Forelimb muscle (tissue), 1 donor: ENCODE data around the gene ATP11B. TPM values are rescaled to one million over a fixed set of nuclear protein-coding genes. Genes with fewer than 3 reads are reported as not detected.

ENCODE experiments used
- DNase-seq: peaks from one replicate; pipeline ENCODE4 v3.0.0-alpha.2; 2013; ENCODE audit warnings: low read depth
- polyA plus RNA-seq: library from polyadenylated mRNA; unstranded; fragments of 120-200 nt; gene quantifications from one replicate; pipeline ENCODE4 v1.2.1, GENCODE V29; 2013; ENCODE audit not compliant: insufficient read length

The ATP11B gene
- polyA plus RNA-seq, 1 donor, result 45.1 TPM

GRCh38 chr3:182909318-182910040 is 116.2 kb downstream of the ATP11B start:
- no peak for DNase-seq

DNA sequence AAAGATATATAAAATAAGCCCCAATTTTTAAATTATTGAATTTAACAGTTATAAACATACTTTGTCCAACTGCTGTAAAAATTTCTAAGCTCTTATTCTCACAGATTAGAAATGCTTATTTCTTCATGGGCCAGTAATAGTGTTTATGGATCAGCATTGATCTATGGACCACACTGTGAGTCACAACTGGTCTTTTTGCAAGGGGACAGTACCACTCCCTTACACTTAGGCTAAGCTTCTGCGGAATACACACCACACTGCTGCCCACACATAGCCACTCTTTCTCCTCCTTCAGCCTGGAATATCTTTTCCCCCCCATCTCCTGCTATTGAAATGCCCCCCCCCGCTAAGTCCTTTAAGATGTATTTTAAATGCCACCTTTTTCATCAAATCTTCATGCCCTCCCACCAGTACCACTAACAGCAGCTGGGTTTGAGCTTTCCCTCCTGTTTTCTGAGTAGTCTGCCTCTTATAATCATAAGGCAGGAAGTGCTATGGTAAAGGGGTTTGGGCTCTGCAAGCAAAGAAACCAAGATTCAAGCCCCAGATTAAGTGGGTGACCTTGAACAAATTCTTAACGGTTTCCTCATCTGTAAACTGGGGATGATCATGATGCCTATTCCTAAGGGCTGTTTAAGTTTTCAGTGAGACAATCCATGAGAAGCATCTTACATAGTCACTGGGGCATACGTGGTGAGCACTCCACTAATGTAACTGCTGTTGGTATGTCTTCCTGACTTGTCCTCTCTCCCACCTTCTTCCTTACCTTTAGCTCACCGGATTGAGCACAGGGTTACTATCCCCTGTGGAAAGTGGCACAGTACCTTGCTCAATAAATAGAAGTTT is 117.9 kb downstream of the ATP11B start:
- no peak for DNase-seq

- no peak for DNase-seq
Measured at GRCh38 chr3:182911782-182912111, 118.4 kb downstream of the ATP11B start.

- DNase-seq, result no peak
Measured at GRCh38 chr3:182912474-182912873, 119.2 kb downstream of the ATP11B start.

DNA sequence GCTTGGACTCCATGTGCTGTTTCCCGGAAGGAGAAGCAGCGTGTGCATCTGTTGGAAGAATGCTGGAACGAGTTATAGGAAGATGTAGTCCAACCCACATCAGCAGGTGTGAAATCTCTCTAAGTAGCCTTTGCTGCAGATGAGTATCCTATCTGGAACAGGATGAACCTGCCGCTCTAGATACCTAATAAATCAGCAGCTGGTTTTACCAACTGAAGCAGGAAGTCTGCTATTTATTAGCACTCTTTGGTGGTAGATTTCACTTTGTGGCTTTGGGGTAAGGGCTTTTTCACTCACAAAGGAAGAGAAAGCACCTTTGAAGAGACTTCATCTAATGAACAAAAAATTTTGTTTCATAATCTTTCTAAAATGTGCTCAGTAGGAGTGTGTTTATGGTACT is 120.6 kb downstream of the ATP11B start:
- no peak for DNase-seq

- no peak for DNase-seq
Measured at GRCh38 chr3:182914341-182914740, 121.0 kb downstream of the ATP11B start.

DNA sequence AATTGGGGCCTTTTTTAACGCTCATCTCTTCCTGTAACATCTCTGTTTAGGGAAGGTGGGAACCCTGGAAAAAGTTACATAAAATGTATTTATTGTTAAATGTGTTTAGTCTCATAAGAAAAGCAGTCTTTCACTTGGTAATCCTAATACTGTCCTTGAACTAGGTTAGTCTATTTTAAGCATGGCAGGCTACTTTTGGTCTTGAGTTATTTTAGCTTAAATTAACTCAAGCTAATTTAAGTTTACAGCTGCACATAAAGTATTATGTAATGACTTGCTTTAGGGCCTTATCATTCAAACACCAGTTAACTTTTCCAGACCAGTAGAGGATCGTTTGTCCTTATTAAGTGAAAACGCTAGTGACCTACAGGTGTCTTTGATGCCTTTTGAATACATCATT is 123.8 kb downstream of the ATP11B start:
- DNase-seq, result no peak

GRCh38 chr3:182919866-182920357 is 126.6 kb downstream of the ATP11B start:
- no peak for DNase-seq

DNA sequence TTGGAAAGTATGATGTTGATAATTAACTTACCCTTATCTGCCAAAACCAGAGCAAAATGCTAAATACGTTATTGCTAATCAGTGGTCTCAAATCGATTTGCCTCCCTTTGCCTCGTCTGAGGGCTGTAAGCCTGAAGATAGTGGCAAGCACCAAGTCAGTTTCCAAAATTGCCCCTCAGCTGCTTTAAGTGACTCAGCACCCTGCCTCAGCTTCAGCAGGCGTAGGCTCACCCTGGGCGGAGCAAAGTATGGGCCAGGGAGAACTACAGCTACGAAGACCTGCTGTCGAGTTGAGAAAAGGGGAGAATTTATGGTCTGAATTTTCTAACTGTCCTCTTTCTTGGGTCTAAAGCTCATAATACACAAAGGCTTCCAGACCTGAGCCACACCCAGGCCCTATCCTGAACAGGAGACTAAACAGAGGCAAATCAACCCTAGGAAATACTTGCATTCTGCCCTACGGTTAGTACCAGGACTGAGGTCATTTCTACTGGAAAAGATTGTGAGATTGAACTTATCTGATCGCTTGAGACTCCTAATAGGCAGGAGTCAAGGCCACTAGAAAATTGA is 127.3 kb downstream of the ATP11B start:
- no peak for DNase-seq

DNA sequence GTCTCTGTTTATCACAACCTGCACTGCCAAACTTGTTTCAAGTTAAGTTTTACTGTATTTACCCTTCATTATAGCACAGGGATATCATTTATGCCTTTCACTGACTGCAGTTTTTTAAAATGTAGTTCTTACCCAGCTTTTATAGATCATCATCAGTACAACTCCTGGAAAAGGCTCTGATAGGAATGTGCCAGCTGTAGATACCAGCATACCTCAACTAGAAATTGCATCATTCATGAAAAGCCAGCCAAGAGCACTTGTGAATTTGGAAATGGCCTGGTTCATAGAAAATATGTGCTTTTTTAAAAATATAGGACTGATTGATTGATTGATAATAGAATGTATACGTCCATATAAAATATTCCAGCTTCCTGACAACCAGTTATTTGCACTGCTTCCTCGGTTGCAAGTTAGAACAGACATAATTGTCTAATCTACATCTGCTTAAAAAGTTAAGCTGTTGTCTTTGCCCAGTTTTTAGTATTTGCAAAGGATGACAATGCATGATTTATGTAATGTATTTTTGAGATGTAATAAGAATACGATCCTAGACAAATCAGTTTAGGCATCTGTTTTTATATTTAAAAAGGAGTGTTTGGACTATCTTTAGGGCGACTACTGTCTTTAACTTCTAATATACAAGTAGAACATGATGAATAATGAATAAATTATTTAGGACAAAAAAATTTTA is 128.5 kb downstream of the ATP11B start:
- DNase-seq, result no peak

DNA sequence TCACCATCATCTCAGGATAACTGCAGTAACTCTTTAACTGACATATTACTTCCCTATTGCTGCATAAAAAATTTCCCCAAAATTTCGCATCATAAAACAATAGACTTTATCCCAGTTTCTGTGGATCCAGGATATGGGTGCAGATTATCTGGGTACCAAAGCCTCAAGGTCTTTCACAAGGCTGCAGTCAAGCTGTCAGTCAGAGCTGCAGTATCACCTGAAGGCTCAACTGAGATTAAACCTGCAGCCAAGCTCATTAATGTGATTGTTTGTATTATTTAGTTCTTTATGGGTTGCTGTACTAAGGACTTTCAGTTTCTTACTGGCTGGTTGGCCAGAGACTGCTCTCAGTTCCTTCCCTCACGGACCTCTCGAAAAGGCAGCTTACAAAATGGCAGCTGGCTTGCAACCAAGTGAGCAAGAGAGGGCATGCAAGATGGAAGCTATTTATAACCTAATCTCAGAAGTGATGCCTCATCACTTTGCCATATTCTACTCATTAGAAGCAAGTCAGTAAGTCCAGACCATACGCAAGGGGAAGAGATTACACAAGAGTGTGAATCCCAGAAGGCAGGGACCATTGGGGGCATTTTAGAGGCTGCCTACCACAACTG is 132.1 kb downstream of the ATP11B start:
- DNase-seq, result no peak

- DNase-seq, result no peak
Measured at GRCh38 chr3:182925944-182926337, 132.6 kb downstream of the ATP11B start.

DNA sequence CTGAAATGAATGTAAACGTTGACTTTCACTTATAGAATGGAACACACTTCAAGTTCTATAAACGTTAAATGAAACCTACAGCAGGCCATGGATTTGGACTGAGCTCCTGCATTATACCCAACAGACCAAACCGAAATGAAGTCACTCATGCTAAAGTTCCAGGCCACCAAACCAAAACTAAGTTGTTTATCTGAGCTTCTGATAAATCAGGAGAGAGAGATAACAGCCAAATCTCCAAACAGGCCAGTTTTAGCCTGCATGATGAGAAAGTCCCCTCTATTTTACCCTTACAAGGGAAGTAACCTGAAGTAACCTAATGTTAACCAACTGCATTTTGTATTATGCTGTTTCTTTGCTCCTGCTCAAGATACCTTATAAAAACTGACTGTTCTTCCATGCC is 142.5 kb downstream of the ATP11B start:
- no peak for DNase-seq

DNA sequence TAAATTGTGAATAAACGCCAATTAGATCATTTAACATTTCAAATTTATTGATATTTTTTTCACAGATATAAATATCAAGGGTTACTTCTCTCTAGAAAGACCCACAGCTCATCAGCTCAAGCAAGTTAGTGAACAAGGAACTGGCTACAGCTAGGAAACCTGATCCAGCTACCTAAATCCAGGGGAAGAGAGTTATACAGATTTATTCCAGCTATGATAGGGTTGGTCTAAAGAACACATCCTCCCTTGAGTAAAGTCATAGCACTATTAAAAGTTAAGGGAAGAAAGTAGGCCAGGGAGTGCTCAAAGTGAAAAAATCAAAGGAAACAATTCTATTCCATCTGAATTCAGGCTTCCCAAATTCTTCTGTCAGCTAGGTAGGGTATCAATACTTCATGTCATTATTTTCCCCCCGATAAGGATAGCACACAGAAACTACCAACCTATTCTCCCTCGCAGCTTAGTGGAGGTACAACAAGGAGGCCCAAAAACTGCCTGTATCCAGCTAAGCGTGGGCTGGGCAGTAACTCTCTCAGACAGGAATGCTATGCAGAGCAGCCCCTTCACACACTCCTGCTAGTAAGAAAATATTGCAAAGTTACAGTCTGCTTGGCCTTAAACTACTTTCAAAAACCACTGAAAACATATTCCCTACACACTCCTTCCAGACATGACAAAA is 143.1 kb downstream of the ATP11B start:
- no peak for DNase-seq

DNA sequence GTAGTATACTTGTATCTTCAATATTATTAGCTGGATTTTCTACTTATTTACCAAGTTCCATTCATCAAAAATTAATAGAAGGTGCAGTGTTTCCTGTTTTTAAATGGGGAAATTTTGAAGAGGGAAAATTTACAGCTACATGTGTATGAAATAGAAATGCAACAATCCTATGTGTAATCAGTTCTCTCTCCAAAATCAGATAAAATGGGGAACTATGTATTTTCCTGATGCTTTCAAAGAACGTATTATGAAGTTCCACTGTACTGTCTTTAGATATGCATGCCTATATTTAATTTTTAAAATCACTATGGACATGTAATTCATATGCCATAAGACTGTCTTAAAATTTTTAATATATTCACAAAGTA is 143.6 kb downstream of the ATP11B start:
- no peak for DNase-seq

DNA sequence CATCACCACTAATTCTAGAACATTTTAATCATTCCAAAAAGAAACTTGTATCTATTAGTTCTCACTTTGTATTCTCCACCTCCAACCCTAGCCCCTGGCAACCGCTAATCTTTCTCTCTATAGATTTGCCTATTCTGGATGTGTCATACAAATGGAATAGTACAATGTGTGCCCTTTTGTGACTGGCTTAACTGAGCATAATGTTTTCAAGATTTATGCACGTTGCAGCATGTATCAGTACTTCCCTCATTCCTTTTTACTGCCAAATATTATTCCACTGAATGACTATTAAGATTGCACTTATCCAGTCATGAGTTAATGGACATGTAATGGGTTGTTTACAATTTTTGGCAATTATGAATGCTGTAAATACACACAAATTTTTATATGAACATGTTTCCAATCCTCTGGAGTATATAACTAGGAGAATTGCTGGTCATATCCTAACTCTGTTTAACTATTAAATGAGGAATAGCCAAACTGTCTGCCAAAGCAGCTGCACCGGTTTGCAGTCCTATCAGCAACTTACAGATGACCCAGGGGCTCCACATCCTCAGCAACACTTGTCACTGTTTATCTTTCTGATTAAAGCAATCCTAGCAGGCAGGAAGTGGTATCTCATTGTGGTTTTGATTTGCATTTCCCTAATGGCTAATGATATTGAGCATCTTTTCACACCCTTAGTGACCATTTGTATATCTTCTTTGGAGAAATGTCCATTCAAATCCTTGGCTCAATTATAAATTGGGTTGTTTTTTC is 144.2 kb downstream of the ATP11B start:
- no peak for DNase-seq

DNA sequence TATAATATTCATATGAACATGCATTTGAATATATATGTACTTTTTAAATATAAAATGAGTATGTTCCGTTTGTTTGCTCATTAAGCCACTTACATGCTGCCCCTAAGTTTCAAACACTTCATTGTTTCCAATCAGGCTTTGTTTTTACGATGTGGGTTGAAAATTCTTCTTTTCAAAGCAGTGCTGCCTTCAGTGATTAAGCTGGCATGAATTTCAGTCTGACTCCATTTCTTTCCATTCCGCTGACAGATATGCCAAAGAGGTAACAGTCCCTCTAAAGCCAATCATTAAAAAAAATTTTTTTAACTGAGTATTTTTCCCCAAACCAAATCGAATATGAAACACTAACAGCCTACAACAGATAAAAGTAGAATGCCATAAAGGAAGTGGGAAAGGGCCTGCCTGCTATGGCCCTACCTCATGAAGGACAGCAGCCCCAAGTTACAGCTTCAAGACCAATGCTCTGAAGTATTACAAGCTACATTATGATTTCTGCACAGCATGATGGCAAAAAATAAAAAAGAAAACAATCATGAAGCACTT is 147.0 kb downstream of the ATP11B start:
- DNase-seq, result no peak

DNA sequence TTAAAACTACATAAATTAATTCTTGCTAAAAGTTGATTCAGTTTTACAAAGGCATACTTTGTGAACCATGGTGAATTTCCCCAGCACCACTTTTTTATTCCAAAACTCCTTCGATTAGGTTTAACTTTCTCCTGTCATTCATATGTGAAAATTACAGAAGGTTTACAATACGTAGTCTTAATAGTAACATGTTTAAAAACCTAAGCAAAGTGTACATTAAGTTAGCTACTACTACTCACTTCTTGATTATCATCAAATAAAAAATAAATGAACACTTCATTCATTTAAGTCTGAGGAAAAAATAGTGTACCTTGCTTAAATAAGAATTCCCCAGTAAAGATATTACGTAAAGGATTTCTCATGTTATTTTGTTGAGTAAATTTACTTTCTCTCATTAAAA is 148.4 kb downstream of the ATP11B start:
- no peak for DNase-seq

- DNase-seq, result no peak
Measured at GRCh38 chr3:182947888-182948287, 154.6 kb downstream of the ATP11B start.

DNA sequence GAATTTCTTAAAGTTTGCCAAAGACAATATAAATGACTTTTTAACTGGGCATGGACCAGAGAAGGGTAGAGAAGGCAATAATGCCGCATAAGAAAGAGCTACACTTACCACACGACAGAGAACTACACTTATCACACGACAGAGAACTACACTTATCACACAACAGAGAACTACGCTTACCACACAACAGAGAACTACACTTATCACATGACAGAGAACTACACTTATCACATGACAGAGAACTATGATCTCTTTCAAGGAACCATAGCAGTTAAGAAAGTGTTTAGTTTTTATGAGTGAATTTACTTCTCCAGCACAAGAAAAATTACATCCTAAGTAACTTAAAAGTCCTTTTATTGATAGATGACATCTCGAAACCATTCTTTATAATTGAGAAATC is 155.0 kb downstream of the ATP11B start:
- no peak for DNase-seq
